ENCODE measurements around the gene CTNNBL1. TPM values are rescaled to one million over a fixed set of nuclear protein-coding genes. Genes with fewer than 3 reads are reported as not detected.

Gene CTNNBL1
- total and polyA plus RNA-seq, 3 donors from 2014 or later, result 50.4 to 119 (median 61.0) TPM

GRCh38 chr20:37907677-37908401 lies 214.0 kb downstream of the CTNNBL1 start:
- WGBS, 2 donors, result 46 to 61% methylated on average over 17 of the region's 17 CpGs

DNA sequence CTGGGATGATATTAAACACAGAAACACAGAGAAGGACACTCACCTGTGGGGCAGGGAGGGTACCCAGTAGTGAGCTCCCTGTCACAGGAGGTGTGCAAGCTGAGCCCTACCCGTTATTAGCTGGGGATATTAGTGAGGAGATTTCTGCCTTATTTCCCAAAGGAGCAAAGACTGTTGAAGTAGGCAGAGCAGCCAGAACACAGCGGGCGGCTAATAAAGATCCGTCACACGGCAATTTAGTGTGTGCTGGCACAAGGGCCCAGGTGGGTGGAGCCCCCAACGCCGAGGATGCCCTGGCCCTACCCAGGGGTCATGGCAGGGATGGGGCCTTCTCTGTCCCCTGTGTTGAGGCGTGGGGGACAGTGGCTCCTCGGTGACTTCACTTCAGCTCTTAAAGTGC lies 217.4 kb downstream of the CTNNBL1 start:
- no peaks in the 10 kb centered on the region for H3K9me3 ChIP-seq

More at GRCh38 chr20:37907677-37908401, 214.0 kb downstream of the CTNNBL1 start:
- Histone ChIP-seq H3K36me3 (ENCODE audit: low read depth, missing control alignments) (no peaks in the 10 kb centered on the region), H3K27me3 (no peaks in the 10 kb centered on the region), H3K9me3 (no peaks in the 10 kb centered on the region), H3K4me1 (peaks cover 38% of the 10 kb centered on the region), H3K4me3 (no peak overlapping the region), H3K27ac (no peak overlapping the region)
- TF ChIP-seq CTCF (IDR thresholded peaks at IDR 0.05) (no peak), POLR2A (IDR thresholded peaks at IDR 0.05) (no peak)
- DNase-seq, result peak; percentile 69
- intact Hi-C loops (cut with DNase I; ENCODE audit: low total_unique reads), result loop anchor here (10.0 kb wide), 1 partner anchor 77 kb away; no protein-coding TSS in a partner anchor

DNA sequence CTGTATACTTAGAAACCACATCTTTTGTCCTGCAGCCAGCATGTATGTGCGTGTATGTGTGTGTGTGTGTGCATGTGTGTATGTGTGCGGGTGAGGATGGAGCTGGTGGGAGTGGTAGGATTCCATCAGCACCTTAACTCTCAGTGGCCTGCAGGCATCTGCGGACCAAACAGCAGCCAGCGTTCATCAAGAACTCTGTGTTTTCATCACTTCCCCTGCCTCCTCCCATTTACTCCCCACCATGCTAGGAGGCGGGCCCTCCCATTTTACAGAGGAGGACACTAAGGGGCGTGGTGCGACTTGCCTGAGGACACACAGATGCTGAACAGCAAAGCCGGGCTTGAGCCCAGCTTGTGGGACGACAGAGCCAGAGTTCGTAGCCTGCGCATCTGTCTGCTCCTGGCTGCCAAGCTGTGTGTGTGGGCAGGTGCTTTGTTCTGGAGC lies 218.0 kb downstream of the CTNNBL1 start:
- no peak for TF ChIP-seq CTCF (IDR thresholded peaks at IDR 0.05)
- TF ChIP-seq POLR2A (IDR thresholded peaks at IDR 0.05), result no peak
- no peak overlapping the region for H3K27ac ChIP-seq
- DNase-seq, result peak; percentile 92

More for the DNA sequence above, 217.4 kb downstream of the CTNNBL1 start:
- H3K36me3 ChIP-seq (ENCODE audit: low read depth, missing control alignments), result no peaks in the 10 kb centered on the region
- intact Hi-C loops (cut with DNase I; ENCODE audit: low total_unique reads), result no loop called here
- no peak for TF ChIP-seq POLR2A (IDR thresholded peaks at IDR 0.05)
- no peak for TF ChIP-seq CTCF (IDR thresholded peaks at IDR 0.05)
- H3K27ac ChIP-seq, result no peak overlapping the region
- no peak for DNase-seq
- peaks cover 48% of the 10 kb centered on the region for H3K4me1 ChIP-seq
- H3K4me3 ChIP-seq, result no peak overlapping the region
- WGBS, 2 donors, result 37 to 63% methylated on average over 9 of the region's 9 CpGs
- H3K27me3 ChIP-seq, result no peaks in the 10 kb centered on the region

DNA sequence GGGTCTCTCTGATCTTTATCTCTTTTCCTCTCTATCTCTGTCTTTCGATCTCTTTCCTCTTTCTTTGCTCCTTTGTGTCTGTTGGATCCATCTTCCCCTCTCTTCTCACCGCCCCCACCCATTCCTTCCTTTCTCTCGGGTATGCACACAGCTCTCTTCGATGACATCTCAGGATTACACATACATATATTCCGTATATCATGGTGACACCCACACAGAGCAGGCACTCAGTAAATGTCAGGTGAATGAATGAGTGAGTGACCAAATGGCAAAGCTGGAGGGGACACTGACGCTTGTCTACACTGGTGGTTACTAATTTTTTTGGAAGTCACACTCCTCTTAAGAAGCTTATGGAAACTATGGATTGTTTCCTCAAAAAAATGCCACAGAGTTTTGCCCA lies 219.0 kb downstream of the CTNNBL1 start:
- TF ChIP-seq POLR2A (IDR thresholded peaks at IDR 0.05) (no peak), CTCF (IDR thresholded peaks at IDR 0.05) (no peak)
- Histone ChIP-seq H3K27me3 (no peaks in the 10 kb centered on the region), H3K4me1 (peaks cover 45% of the 10 kb centered on the region), H3K36me3 (ENCODE audit: low read depth, missing control alignments) (no peaks in the 10 kb centered on the region), H3K9me3 (no peaks in the 10 kb centered on the region), H3K27ac (peak overlapping the region in 1 of 2 donors; percentile 36), H3K4me3 (no peak overlapping the region)
- WGBS, 2 donors, result 63 to 68% methylated on average over 6 of the region's 6 CpGs
- DNase-seq, result no peak
- intact Hi-C loops (cut with DNase I; ENCODE audit: low total_unique reads), result no loop called here

More for the DNA sequence above, 218.0 kb downstream of the CTNNBL1 start:
- no peaks in the 10 kb centered on the region for H3K27me3 ChIP-seq
- WGBS, 2 donors, result 28 to 34% methylated on average over 10 to 11 of the region's 11 CpGs
- intact Hi-C loops (cut with DNase I; ENCODE audit: low total_unique reads), result no loop called here
- H3K9me3 ChIP-seq, result no peaks in the 10 kb centered on the region
- peaks cover 53% of the 10 kb centered on the region for H3K4me1 ChIP-seq
- H3K36me3 ChIP-seq (ENCODE audit: low read depth, missing control alignments), result no peaks in the 10 kb centered on the region
- H3K4me3 ChIP-seq, result no peak overlapping the region

Measured in testis (tissue), 3 donors.